CD4-positive, alpha-beta T cell treated with Interleukin-6 for 4 hours (primary cell): ENCODE measurements around the gene MICA.
"Not testable (repeated sequence)": the region's sequence is repeated elsewhere in the genome, so short reads cannot be mapped to it uniquely, and the experiment has no call there.

ENCODE experiments used
- DNase-seq: peaks from one replicate; pipeline ENCODE4 v3.0.0-alpha.2; 2020; ENCODE audit warnings: mixed read lengths

The MICA gene

GRCh38 chr6:31383149-31383548 lies 20.2 kb upstream of the MICA start:
- no peak for DNase-seq

- no peak for DNase-seq
Observed at GRCh38 chr6:31385041-31385440, 18.4 kb upstream of the MICA start.

DNA sequence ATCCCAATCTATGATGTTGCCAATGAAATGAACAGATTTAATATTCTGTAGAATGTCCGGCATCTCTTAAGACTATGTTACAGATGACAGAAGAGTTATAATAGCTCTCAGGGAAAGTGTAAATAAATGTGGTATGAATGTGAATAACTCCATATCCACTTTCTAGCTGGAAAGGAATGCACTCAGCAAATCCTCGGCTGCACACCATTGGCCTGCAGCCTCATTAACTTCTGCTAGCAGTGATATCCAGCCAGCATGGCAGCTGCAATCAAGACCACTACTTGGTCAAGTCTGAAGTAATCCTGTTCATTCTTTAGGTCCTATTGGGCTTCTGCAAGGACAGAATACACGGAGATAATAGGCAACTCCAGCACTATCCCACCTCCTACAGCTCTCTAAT lies 17.3 kb upstream of the MICA start:
- no peak for DNase-seq

DNA sequence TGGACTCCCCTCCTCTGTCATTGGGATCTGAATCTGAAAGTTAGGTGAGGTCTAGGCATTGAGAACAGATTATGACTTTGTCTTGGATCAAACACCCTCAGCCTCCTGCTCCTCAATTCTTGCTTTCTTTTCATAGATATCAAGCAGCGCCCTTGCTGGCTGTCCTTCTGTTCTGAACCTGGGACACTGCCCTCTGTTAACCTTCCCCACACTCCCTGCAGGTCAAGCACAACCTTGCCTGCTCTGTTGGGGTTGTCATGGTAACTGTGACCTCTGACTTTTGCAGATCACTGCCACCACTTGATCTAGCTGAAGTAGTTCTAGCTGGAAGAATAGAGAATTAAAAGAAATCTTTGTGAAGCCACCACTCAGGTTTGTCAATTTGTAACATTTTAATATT lies 16.4 kb upstream of the MICA start:
- DNase-seq, result no peak

- not testable (repeated sequence) for DNase-seq
Observed at GRCh38 chr6:31388916-31389801, 14.2 kb upstream of the MICA start.

- not testable (repeated sequence) for DNase-seq
Observed at GRCh38 chr6:31389802-31390132, 13.6 kb upstream of the MICA start.

- no peak for DNase-seq
Observed at GRCh38 chr6:31393932-31394331, 9.5 kb upstream of the MICA start.

DNA sequence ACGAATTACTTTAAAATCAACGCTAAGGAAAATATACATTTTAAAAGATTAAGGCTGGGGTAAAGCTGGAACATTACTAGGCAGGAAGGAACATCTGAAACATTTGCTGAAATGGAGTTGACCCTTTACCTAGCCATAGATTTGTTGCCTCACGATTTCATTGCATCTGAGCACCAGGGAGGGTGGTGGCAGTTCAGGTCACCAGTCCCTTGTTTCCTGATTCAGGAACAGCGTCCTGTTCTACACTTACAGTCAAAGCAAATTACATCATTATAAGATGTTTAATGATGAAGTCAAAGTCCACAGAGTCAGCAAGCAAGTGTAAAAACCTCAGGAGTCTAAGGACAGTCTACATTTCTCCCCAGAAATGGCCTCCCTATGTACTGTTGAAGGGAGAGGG lies 9.0 kb upstream of the MICA start:
- DNase-seq, result no peak

- DNase-seq, result no peak
Observed at GRCh38 chr6:31395832-31396231, 7.6 kb upstream of the MICA start.

- DNase-seq, result peak; percentile 89
Observed at GRCh38 chr6:31396422-31397152, 6.8 kb upstream of the MICA start.

DNA sequence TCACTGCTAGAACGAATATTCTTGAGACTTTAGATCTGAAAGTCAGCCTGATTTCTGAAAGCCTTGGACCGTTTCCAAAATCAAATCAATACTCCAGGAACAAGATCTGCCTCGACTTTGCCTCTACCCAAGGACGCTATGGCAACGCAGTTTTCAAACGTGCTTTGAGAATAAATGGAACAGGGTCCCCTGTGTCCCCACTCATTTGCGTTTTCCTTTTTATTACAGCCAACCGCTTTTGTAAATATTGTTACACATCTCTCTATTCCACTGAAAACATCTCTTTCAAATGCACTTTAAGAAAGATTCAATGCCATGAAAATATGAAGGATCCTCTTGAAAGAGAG lies 6.3 kb upstream of the MICA start:
- not testable (repeated sequence) for DNase-seq

DNA sequence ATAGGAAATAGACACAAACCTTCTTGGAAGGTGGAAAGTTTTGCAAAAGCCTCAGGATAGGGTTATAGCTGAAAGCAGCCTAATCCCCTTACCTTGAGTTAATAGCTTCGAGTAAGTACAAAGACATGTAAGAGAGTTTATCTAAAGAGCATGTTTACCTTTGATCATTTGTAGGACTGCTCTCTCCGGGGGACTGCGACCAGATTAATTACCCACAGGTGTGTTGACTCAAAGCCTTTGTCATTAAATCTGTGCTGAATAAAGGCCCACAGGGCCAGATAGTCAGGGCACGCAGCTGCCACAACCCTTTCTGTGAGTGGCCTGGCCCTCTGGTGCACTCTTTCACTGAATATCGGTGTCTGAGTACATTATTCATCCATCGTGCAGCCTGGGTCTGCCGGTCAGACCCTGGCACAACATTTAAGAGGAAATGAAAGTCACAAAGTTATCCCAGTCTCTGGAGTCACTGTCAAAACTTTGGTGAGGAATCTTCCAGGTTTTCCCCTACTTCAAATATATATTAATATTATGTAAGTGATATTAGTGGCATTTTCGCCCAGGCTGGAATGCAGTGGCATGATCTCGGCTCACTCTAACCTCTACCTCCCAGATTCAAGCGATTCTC lies 5.4 kb upstream of the MICA start:
- no peak for DNase-seq

GRCh38 chr6:31399589-31400466 lies 3.6 kb upstream of the MICA start:
- peak; percentile 65 for DNase-seq

DNA sequence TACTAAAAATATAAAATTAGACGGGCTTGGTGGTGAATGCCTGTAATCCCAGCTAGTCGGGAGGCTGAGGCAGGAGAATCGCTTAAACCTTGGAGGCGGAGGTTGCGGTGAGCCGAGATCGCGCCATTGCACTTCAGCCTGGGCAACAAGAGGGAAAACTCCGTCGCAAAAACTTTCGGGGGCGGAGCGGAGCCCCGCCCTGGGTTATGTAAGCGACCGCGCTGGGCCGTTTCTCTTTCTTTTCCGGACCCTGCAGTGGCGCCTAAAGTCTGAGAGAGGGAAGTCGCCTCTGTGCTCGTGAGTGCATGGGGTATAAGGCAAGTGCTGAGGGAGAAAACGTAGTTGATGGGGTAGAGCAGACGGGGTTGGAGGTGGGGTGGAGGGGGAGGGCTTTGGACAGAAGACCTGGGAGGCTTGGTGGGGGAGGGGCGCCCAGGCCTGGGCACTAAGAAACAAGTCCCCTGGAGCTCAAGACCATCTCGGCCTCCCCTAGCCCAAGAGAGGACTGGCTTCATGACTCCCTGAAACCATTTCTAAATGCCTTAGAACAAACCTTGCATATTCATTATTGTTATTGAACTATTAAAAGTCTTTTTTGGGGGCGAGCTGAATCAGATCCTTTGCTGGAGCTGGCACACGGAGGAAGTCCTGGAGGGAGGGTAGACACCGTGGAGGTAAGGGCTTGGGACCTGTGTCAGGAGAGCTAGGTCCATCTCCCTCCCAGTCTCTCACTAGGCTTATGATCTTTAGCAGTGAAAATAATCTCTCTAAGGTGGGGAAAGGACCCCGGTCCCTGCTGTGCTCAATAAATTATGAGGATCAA lies 2.7 kb upstream of the MICA start:
- peak; percentile 83 for DNase-seq

- DNase-seq, result peak; percentile 7
Observed at GRCh38 chr6:31401403-31401802, 2.0 kb upstream of the MICA start.

DNA sequence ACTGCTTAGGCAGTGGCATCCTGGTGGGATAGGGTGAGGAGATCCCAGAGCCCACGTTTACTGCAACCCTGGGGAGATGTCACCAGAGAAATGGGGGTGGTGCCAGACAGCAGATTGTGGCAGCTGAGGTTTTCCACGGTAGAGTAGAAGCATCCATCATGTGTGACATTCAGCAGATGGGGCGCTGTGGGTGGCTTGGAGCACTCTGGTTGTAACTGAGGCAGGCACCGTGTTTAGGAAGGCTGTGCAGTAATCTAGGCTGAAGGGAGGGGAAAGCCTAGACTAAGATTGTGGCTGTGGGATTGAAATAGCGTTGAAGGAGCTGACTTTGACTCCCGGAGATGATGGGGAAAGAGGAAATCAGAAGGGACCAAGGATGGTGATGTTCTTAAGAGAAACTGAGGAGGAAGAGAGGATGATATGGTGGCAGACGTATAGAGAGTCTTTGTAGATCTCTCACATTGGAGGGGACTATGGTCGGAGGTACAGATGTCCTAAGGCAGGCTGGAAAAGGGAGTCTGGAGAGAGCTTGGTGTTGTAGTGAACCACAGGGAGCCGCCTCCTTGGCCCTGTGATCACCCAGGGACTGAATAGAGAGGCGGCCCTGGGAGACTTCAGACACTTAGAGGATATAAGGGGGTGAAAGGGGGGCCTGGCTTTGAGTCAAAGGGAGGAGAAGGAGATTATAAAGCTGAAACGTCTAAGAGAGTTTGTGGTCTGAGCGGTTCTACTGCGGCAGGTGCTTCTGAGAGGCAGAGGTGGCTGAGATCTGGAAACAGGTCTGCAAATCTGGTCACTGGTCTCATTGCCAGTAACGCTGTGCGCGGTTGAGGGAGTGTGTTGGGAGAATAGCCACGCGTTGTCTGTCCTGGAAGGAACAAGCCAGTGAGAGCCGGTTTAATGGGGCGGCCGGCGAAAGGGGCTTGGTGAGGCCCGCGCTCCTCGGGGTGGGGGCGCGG lies 792 bp upstream of the MICA start:
- DNase-seq, result peak; percentile 44

GRCh38 chr6:31404061-31404364 lies 618 bp downstream of the MICA start:
- DNase-seq, result not testable (repeated sequence)

GRCh38 chr6:31405996-31406395 lies 2.6 kb downstream of the MICA start:
- DNase-seq, result no peak

DNA sequence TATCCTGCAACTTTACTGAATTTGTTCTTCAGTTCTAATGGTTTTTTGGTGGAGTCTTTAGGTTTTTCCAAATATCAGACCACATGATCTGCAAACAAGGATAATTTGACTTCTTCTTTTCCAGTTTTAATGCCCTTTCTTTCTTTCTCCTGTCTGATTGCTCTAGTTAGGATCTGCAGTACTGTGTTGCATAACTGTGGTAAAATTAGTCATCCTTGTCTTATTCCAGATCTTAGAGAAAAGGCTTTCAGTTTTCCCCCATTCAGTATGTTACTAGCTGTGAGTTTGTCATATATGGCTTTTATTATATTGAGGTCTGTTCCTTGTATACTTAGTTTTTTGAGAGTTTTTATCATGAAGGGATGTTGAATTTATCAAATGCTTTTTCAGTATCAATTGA lies 4.3 kb downstream of the MICA start:
- DNase-seq, result no peak

GRCh38 chr6:31412506-31412905 lies 9.1 kb downstream of the MICA start:
- no peak for DNase-seq
